NCI-H1436 (cell line): Measurements from ENCODE around the gene ETNK2.
"Not testable (repeated sequence)": the region's sequence is repeated elsewhere in the genome, so short reads cannot be mapped to it uniquely, and the experiment has no call there.

Experiments used
- DNase-seq: peaks from one replicate; lab custom pipeline; 2025; lab: John Stamatoyannopoulos, UW

The ETNK2 gene

DNA sequence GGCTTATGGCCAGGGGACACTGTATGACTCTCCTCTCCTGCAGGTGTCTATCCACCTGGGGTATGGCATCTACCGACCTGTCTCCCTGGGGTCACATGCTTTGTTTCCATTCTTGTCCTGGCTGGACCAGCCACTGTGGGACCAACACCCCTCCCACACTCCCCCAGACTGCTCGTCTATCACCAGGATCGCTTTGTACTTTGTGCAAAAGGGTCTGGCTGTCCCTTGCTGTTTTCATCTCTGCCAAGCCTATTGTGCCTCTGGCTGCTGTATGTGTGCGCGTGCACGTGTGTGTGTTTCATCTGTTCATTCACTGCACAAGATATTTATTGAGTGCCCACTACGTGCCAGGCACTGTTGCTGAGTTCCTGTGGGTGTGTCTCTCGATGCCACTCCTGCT is 25.5 kb downstream of the ETNK2 start:
- no peak for DNase-seq

DNA sequence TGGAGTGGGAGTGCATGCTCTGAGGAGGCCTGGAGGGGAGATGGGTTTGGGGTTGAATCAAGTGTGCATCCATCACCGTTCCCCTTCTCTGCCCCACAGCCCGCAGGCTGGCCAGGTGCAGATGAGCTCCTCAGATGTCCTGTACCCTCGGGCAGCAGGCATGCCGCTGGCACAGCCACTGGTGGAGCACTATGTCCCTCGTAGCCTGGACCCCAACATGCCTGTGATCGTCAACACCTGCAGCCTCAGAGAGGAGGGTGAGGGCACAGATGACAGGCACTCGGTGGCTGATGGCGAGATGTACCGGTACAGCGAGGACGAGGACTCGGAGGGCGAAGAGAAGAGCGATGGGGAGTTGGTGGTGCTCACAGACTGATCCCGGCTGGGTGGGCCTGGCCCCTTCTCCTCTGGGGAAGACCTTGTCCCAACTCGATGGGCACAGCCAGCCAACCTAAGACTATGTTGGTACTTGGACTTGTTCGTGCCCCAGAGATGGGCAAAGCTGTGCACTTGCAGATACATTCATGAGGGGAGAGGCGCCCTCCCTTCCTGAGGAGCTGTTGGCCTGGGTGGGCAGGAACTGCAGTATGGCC is 26.0 kb downstream of the ETNK2 start:
- DNase-seq: no peak

DNA sequence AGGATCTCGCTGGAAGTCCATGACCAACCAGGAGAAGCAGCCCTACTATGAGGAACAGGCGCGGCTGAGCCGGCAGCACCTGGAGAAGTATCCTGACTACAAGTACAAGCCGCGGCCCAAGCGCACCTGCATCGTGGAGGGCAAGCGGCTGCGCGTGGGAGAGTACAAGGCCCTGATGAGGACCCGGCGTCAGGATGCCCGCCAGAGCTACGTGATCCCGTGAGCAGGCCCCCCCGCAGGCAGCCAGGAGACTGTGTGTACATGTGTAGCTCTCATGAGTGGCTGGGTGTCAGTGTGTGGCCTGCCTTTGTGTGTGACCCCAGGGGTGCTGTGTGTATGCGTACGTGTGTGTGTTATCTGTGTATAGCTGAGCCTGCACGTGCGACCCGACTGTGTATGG is 27.2 kb downstream of the ETNK2 start:
- no peak for DNase-seq

DNA sequence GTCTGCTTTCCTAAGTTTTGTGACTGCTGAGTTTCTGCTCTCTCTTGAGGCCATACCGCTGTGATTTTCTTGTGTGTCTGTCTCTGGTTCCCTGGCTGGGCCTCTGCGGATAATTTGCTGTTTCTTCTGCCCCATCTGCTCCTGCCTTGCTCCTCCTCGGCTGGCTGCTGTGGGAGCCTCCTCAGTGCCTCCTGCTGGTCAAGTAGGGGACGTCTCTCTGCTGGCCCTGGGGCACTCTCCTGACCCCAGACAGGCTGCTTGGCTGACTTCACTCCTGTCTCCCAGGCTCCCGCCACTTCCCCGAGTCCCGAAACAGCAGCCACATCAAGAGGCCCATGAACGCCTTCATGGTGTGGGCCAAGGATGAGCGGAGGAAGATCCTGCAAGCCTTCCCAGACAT is 28.5 kb downstream of the ETNK2 start:
- DNase-seq: no peak

DNA sequence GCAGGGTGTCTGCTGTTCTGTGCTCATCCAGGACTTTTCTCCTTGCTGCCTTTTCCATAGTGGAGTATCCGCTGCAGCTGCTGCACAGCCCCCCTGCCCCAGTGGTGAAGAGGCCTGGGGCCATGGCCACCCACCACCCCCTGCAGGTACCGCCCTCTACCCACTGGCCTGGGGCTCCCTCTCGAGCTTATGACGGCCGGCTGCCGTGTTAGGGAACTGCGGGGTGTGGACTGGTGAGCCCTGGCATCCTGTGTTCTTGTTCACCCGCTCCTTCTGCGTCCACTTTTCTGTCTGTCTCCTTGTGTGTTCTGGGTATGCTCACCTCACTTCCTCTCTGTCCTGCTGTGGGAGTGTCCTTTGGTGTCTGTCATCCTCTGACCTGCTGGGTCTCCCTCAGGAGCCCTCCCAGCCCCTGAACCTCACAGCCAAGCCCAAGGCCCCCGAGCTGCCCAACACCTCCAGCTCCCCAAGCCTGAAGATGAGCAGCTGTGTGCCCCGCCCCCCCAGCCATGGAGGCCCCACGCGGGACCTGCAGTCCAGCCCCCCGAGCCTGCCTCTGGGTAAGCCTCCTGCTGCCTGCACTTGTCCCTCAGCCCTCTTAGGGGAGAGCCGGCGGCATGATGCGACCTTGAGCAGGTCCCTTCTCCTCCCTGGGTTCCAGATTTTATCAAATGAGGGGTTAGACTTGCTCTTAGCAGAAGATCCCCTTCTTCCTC is 29.8 kb downstream of the ETNK2 start:
- DNase-seq: no peak

DNA sequence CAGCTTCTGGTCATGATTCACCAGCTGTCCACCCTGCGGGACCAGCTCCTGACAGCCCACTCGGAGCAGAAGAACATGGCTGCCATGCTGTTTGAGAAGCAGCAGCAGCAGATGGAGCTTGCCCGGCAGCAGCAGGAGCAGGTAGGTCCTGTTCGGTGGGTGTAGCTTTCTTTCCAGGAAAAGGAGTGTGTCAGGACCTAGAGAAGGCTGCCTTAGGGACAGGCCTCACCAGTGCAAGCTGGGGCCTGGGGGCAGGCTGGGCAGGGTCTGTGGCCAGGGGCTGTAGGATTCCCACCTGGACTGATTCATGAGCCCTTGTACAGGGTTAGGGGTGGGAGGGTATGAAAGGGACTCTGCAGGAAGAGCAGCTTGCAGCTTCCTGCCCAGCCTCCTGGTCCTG is 35.3 kb downstream of the ETNK2 start:
- no peak for DNase-seq

DNA sequence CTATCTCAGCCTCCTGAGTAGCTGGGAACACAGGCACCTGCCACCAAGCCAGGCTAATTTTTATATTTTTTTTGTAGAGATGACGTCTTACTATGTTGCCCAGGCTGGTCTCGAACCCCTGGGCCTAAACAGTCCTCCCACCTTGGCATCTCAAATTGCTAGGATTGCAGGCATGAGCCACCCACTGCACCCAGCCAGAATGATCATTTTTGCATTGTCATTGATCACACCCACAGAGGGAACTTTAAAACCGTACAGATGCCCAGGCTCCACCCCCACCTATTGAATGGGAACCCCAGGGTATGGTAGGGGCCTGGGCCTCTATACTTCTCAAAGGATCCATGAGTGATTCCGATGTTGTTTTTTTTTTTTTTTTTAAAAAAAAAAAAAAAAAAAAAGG is 36.7 kb downstream of the ETNK2 start:
- no peak for DNase-seq

DNA sequence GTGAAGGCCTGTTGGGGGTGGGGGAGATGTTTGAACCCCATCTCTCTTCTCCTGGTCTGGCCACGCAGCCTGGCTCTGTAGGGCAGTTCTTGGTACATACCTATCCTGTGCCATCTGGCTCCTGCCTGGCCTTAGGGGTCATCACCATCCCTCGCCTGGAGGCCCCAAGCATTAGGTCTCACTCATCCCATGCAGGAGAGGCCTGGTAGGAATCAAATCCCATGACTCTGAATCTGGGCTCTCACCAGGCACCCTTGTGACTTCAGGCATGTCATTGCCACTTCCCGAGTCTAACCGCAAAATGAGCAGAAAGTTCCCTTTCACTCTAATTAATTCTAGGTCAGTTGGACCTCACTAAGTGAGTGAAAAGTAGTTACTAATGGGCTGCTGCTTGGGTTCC is 37.2 kb downstream of the ETNK2 start:
- no peak for DNase-seq

DNA sequence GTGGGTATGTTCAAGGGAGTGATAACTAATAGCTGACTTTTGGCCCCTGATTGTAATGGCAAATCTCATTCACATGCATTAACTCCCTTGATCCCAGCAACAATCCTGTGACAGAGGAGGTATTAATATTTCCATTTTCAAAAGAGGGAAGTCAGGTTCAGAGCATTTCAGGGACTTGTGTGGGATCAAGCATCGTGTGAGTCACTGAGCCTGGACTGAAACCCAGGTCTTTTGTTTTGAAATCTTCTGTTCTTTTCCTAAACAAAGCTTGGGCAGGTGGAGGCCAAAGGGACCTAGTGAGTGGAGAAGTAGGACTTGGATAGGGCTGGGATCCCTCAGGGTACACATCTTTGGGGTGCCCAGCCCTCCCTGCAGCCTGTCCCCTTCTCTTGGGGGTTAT is 37.9 kb downstream of the ETNK2 start:
- no peak for DNase-seq

DNA sequence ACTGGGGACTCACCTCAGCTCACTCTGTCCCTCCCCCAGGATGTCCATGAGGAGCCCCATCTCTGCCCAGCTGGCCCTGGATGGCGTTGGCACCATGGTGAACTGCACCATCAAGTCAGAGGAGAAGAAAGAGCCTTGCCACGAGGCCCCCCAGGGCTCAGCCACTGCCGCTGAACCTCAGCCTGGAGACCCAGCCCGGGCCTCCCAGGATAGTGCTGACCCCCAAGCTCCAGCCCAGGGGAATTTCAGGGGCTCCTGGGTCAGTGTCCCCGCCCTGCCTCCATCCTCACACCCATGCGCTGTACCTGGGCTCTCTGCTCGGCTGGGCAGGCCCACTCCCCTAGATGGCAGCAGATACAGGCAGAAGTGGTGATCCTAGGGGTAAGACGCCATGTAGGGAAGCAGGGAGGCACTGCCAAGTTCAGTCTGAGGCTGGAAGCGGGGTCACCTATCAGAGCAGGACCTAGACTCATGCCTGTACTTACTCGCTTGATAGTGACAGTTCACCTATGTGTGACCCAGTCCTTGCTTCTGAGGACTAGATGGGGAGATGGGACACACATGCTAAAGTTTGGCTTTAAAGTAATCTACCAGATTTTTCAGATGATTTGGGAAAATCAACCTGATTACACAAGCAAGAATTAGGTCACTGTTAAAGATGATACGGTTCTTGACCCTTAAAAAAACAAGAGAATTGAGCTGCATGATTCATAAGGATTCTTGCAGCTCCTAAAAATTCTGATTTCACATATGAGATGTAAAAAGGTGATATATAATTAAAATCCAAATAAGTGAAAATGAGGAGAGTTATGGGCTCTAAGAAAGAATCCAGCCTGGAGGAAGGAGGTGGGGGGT is 38.7 kb downstream of the ETNK2 start:
- no peak for DNase-seq

DNA sequence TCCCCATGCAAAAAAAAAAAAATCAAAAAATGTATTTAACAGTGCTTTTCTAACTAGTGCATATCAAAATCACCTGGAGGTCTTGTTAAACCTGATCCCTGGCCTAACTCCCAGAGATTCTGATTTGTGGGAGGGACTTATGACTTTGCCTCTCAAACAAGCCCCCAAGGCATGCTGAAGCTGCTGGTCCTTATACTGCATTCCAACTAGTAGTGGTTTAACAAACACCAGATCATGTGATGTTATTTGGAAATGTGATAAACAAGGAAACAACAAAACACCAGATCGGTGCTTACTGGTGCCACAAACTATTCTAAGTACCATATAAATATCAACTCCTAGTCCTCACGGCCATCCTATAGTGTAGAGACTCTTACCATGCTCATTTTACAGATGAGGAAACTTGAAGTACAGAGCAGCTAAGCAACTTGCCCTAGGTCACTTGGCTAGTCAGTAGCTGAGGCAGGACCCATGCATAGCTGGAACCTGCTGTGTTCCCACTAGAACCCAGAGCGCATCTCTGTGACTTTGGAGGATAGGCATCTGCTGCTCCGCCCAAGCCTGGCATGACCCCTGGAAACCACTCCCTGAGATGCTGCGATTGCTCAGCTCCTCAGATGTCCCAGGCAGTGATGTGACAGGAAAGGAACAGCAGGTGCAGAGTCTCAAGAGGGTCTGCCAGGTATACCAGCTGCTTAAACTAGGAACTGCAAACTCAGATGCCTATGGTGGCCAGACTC is 40.8 kb downstream of the ETNK2 start:
- no peak for DNase-seq

DNA sequence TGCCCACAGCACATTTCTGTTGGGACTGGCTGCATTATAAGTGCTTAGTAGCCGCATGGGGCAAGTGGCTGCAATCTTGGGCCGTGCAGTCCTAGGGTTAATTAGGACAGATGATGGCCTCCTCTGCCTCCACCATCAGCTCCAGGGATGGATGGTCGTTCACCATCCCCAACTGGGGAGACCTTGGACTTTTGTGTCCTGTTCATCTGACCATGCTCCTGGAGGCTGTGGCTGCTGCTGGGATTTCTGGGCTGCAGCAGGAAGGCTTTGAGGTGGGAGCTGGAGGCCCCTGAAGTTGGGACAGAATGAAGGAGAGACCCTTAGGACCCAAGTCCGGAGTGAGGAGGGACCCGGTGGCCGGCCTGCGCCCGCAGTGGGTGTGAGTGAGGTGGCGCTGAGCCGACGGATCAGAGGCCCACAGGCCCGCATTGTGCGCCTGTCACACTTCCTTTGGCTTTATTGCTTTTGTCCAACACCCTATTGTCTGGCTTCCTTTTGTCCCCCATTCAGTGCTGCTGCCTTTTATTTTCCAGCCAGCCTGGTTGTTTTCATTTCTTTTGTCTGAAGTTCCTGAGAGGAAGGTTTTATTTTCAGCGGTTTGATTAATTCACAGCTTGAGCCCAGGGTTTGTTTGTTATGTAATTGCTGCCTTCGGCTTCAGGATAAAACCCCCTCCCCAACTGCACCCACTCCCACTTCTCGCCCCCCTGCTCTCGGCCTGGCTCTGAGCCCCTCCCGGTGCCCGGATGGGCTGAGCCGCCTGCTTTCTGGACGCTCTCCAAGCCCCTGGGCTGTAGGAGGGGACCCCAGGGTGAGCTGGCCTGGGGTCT is 43.3 kb downstream of the ETNK2 start:
- no peak for DNase-seq

DNA sequence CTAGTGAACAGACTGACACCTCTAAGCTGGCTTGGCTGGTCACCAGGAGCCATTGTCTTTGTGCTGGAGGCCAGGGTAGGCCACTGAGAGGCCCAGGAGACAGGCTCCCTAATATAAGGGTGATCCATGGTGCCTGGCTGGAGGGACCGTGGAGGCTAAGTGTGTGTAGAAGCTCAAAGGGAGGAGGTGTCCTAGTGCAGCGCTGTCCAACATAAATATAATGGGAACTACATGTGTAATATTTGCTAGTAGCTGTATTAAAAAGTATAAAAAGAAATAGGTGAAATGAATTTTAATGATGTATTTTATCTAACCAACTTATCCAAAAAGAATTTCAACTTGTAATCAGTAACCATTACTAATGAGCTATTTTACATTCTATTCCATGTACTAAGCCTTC is 44.0 kb downstream of the ETNK2 start:
- no peak for DNase-seq

DNA sequence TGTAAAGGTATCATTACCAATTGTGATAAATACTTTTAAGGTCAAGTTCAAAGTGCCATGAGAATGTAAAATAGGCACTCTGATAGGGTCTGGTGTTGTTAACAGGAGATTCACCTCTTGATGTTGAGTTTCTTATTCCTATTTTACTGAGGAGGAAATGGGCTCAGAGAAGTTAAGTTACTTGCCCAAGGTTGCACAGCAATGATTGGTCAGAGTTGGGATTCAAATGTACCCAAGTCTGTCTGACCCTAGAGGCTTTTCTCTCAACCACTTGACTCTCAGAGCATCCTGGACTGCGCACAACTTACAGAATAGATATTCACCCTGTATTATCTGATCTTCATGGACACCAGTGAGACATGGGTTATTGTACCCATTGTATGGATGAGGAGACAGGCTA is 45.0 kb downstream of the ETNK2 start:
- DNase-seq: no peak

DNA sequence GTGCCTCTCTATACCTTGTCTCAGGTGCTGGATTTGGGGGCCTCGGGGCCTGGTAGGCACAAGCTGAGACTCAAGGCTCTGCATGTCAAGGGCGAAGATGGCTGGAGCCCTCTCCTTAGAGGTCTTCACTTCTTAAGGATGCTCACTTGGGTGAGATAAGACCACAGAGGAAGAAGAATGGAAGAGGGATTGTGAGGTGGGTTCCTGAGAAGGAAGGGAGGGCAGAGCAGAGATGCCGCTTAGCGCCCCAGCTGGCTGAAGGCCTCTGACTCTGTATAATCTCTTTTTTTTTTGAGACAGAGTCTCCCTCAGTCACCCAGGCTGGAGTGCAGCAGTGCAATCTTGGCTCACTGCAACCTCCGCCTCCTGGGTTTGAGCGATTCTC is 46.7 kb downstream of the ETNK2 start:
- no peak for DNase-seq

DNA sequence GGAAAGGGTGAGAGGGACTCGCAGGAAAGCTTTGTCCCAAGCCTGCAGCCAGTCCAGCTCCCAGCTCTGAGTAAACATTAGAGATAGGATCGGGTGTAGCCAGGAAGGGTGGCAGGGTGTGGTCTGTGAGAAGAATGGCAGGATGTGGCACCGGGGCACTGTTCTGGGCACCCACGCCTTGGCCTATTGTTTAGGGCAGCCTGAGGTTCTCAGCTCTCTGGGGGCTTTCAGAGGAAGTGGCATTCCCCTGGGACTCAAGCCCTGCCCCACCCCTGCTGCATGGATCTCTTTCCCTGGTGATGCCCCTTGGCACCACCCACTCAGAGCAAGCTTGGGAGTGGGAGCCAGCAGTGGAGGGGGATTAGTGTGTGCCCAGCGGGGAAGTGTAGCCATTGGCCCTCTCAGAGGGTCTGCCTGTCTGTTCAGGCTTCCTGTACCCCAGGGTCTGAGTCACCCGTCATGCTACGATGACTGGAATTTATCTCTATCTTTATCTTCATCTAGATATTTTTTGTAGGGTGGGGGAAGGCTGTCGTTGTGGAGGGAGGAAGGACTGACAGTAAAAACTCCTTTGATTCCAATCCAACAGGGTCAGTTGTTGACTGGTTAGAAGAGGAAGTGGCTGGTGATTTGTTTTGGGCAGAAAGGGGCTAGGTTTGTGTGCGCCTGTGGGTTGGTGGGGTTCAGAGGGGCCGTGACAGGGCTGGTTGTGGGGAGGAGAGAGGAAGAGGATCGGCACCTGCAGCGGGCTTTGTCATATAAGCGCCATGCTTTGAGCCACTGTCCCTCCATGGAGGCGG is 47.3 kb downstream of the ETNK2 start:
- no peak for DNase-seq

DNA sequence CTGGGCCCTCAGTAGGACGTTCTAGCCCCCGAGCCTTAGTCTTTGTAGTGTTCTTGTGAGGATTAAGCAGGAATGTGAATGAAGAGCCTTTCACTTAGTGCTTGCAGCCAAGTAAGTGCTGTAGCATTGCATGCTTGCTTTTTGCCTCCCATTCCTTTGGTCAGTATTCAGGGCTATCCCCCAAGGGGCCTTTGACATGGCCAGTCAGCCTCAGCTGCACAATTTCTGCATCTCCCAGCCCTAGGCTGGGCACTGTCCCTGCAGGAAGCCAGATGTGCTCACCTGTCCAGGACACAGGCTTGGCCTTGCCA is 48.5 kb downstream of the ETNK2 start:
- DNase-seq: no peak

DNA sequence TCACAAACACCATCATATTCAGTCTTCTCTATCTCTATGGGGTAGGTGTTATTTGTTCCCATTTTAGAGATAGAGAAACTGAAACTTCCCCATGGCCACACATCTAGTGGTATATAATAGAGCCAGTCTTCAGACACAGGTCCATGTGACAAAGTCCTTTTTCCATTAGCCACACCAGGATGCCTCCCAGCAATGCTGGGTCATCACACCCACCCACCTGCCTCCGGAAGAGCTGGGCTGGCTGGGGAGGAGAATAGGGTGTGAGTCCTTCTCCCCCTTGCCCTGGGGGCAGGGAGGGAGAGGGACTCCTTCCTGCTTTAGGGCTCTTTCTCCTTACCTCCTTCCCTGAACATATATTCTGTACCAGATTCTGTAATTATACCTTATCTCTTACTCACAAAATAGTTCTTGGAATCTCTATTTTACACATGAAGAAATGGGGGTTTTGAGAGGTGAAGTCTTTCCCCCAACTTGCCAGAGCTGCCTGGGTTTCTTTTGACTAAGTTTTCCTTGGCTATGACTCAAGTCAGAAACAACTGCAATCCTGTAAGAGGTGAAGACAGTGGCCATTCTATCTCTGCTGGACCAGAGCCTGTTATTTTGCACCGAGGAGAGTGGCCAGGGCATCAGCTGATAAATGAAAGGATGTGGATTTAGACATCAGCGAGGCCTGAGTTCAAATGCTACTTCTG is 49.0 kb downstream of the ETNK2 start:
- no peak for DNase-seq

DNA sequence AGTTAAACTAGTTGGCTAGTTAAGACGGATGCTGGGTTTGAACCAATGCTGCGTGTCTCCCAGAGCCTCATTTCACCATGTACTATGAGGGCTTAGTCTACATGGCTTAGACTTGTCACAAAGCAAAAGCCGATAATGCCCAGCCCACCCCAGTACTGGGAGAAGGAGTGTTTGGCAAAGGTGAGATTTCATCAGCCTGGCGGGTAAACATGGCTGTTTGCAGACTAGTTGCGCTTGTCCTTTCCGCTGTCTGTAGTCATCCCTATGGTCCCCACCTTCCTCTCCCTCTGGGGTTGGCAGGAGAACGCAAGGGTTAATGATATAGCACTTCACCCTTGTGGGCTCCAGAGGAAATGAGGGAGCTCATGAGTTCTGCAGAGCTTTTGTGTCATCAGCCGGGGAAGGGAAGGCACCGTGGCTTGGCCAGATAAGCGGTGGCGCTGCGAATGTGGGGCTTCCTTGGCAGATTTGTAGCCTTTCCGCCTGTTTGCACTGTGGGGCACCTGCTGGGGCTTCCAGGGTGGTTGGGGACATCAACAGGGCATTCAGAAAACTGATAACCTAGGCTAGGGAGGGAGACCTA is 49.7 kb downstream of the ETNK2 start:
- no peak for DNase-seq

DNA sequence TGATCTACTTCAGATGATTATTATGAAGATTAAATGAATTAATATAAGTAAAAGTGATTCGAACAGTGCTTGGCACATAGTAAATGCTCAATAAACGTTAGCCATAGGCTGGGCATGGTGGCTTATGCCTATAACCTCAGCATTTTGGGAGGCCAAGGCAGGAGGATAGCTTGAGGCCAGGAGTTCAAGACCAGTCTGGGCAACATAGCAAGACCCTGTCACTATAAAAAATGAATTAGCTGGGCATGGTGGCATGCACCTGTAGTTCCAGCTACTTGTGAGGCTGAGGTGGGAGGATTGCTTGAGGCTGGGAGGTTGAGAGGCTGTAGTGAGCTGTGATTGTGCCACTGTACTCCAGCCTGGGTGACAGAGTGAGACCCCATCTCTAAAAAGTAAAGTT is 52.1 kb downstream of the ETNK2 start:
- DNase-seq: not testable (repeated sequence)
